OCI-LY7 (cell line): ENCODE results near the gene ZBTB7A. TPM values are rescaled to one million over a fixed set of nuclear protein-coding genes. Genes with fewer than 3 reads are reported as not detected.

Source experiments
- BruUV-seq: library from RNA; stranded (reverse); fragments of 400-500 nt; replicated peaks from 2 replicates; lab custom pipeline; 2021; lab: Mats Ljungman, UMichigan
- CTCF ChIA-PET: fragments of 300-600 bp; sonication (Branson Sonifier 250); formaldehyde crosslinking; loops from one replicate; lab custom pipeline; 2022; ENCODE audit warnings: antibody characterized with exemption; ENCODE audit not compliant: unreplicated experiment; lab: Charles Lee
- POLR2A ChIA-PET: fragments of 300-600 bp; sonication (Branson Sonifier 250); formaldehyde crosslinking; loops from one replicate; lab custom pipeline; 2022; ENCODE audit warnings: antibody characterized with exemption; lab: Charles Lee
- DNase-seq: peaks from one replicate; pipeline ENCODE4 v3.0.0-alpha.2; 2015; ENCODE audit warnings: low spot score
- H2AFZ ChIP-seq: fragments of 200-600 bp; sonication (generic), shearing (Covaris generic); 2 replicates; pipeline ENCODE4 v1.6.1; 2014; ENCODE audit warnings: mild to moderate bottlenecking, antibody characterized with exemption, low read length, moderate library complexity
- H3K27ac ChIP-seq: fragments of 200-600 bp; sonication (generic); 2 replicates; pipeline ENCODE4 v1.5.1; 2014; ENCODE audit warnings: mixed run types, low read depth, mild to moderate bottlenecking, moderate library complexity, low read length, inconsistent platforms; ENCODE audit not compliant: poor library complexity, severe bottlenecking
- H3K36me3 ChIP-seq: fragments of 200-600 bp; sonication (generic); 2 replicates; pipeline ENCODE4 v1.6.1; 2014; ENCODE audit warnings: mild to moderate bottlenecking, antibody characterized with exemption, low read length, moderate library complexity, mixed read lengths; ENCODE audit not compliant: insufficient read depth
- H3K4me1 ChIP-seq: fragments of 200-600 bp; sonication (generic); 2 replicates; pipeline ENCODE4 v1.5.1; 2014; ENCODE audit warnings: mild to moderate bottlenecking, low read length; ENCODE audit not compliant: insufficient read depth, poor library complexity, severe bottlenecking
- H3K4me2 ChIP-seq: fragments of 200-600 bp; sonication (generic); 2 replicates; pipeline ENCODE4 v1.6.1; 2014; ENCODE audit warnings: mild to moderate bottlenecking, low read length
- H3K4me3 ChIP-seq: fragments of 200-600 bp; sonication (generic); 2 replicates; pipeline ENCODE4 v1.5.1; 2014; ENCODE audit warnings: mild to moderate bottlenecking, low read depth, low read length; ENCODE audit not compliant: poor library complexity, severe bottlenecking
- H3K79me2 ChIP-seq: fragments of 200-600 bp; sonication (generic); 2 replicates; pipeline ENCODE4 v1.6.1; 2016; ENCODE audit warnings: low read depth, mild to moderate bottlenecking, low read length, moderate library complexity, mixed read lengths; ENCODE audit not compliant: insufficient read depth
- H3K9me2 ChIP-seq: fragments of 200-600 bp; sonication (generic); 2 replicates; pipeline ENCODE4 v1.6.1; 2016; ENCODE audit warnings: mild to moderate bottlenecking, low read length, mixed read lengths; ENCODE audit not compliant: insufficient read depth
- H3K9me3 ChIP-seq: fragments of 200-600 bp; sonication (generic); 2 replicates; pipeline ENCODE4 v1.6.1; 2014; ENCODE audit warnings: mild to moderate bottlenecking, mixed run types, low read length, mixed read lengths
- H4K20me1 ChIP-seq: fragments of 200-600 bp; sonication (generic); 2 replicates; pipeline ENCODE4 v1.6.1; 2014; ENCODE audit warnings: mild to moderate bottlenecking, antibody characterized with exemption, low read length, moderate library complexity, mixed read lengths; ENCODE audit not compliant: insufficient read depth
- CTCF ChIP-seq: fragments of 200-600 bp; sonication (generic); conservative IDR thresholded peaks from 2 replicates; pipeline ENCODE4 v1.5.1; 2014; ENCODE audit warnings: mild to moderate bottlenecking, antibody characterized with exemption, low read length, moderate library complexity, mixed read lengths
- EZH2phosphoT487 ChIP-seq: fragments of 200-600 bp; sonication (generic); IDR thresholded peaks from 2 replicates; pipeline ENCODE4 v1.6.1; 2018; ENCODE audit warnings: low read depth, borderline replicate concordance, mild to moderate bottlenecking, mixed run types, antibody characterized with exemption, low read length, moderate library complexity, mixed read lengths
- intact Hi-C: fragments of 100-400 bp; cut with micrococcal nuclease; formaldehyde crosslinking; loops from one replicate; pipeline ENCODE4 v1.10.0; 2022; ENCODE audit not compliant: unreplicated experiment
- total RNA-seq, 2 experiments: library from RNA; depleted of rRNA in 1 of 2; stranded (reverse); fragments of >200 nt in 1 of 2; shearing (Covaris generic) in 1 of 2; gene quantifications; 2 replicates each; pipeline ENCODE4 v1.2.3, GENCODE V29; 2014 to 2022

ZBTB7A gene
- total RNA-seq, 2 experiments from 2014 or later, result 17.2 to 29.3 TPM

DNA sequence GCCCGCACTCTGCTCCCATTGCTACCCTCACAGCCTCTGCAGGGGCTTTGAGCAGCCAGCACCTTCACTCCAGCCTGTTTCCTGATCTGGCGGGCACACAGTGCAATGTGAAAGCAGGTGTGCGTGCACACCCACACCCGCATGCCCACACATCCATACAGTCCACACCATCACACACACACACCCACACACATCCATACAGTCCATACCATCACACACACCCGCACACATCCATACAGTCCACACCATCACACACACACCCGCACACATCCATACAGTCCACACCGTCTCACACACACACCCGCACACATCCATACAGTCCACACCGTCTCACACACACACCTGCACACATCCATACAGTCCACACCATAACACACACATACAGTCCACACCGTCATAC lies 31.1 kb downstream of the ZBTB7A start:
- no peak overlapping the region for H2AFZ ChIP-seq

DNA sequence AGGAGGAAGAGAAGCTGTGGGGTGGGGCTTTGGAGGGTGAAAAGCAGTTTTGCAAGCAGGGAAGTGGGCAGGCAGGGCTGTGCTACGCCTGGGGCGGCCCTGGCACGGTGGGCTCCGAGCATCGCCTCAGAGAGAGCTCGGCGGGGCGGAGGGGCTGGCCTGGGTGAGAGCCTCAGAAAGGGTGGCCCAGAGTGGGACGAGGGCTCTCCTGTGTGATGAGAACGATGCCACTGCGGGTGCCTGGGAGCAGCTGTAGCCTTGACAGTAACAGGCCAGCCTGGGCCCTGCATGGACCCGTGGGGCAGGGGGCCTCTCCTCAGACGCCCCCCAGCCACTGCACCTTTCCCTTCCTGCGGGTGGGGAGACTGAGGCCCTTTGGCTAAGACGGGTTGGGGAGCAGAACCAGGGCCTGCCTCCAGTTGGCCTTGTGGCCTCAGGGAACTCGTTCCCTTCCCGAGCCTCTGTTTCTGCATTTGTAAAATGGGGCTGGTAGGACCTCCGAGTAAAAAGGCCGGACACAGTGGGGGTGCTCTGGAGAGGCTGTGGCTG lies 31.6 kb downstream of the ZBTB7A start:
- no peaks in the 10 kb centered on the region for H3K79me2 ChIP-seq
- H2AFZ ChIP-seq, result no peak overlapping the region
- ChIA-PET CTCF (interaction anchor here (0.6 kb wide), 1 partner anchor 66 kb away, joined by 3 read pairs; no protein-coding TSS in a partner anchor), POLR2A (no interaction called here)
- no peaks in the 10 kb centered on the region for H4K20me1 ChIP-seq
- H3K27ac ChIP-seq, result no peak overlapping the region
- peaks cover 10% of the 10 kb centered on the region for H3K9me3 ChIP-seq
- no TSS peak for BruUV-seq
- H3K4me2 ChIP-seq, result no peak overlapping the region
- H3K4me3 ChIP-seq, result no peak overlapping the region
- no peaks in the 10 kb centered on the region for H3K9me2 ChIP-seq
- TF ChIP-seq CTCF, result no peak
- TF ChIP-seq EZH2phosphoT487, result no peak
- peaks cover 45% of the 10 kb centered on the region for H3K36me3 ChIP-seq
- intact Hi-C loops, result no loop called here
- DNase-seq, result no peak
- H3K4me1 ChIP-seq, result no peaks in the 10 kb centered on the region

More for the DNA sequence above, 31.1 kb downstream of the ZBTB7A start:
- intact Hi-C loops, result no loop called here
- CTCF ChIA-PET, result no interaction called here
- peaks cover 45% of the 10 kb centered on the region for H3K36me3 ChIP-seq
- H3K79me2 ChIP-seq, result no peaks in the 10 kb centered on the region
- BruUV-seq, result no TSS peak
- H3K4me2 ChIP-seq, result no peak overlapping the region
- H3K4me1 ChIP-seq, result no peaks in the 10 kb centered on the region
- no peaks in the 10 kb centered on the region for H3K9me2 ChIP-seq
- no peaks in the 10 kb centered on the region for H4K20me1 ChIP-seq
- H3K9me3 ChIP-seq, result peaks cover 10% of the 10 kb centered on the region
- no peak overlapping the region for H3K4me3 ChIP-seq
- DNase-seq, result no peak
- no peak overlapping the region for H3K27ac ChIP-seq
- TF ChIP-seq EZH2phosphoT487 (no peak), CTCF (no peak)
- POLR2A ChIA-PET, result no interaction called here
